GM13976 (cell line): ENCODE results near the gene GNL2.

Experiments
- DNase-seq: peaks from one replicate; pipeline ENCODE4 v3.0.0; 2012; ENCODE audit warnings: low spot score
- CTCF ChIP-seq: IDR thresholded peaks from 2 replicates; pipeline ENCODE4 v1.5.1; 2012; ENCODE audit warnings: borderline replicate concordance, mild to moderate bottlenecking; ENCODE audit not compliant: insufficient read depth; ENCODE audit errors: extremely low read depth, missing control alignments, control extremely low read depth
- in situ Hi-C: fragments of 300-500 bp; cut with MboI; formaldehyde crosslinking; loops from one replicate; pipeline ENCODE4 v1.12.0; 2022; ENCODE audit warnings: low sequenced_read_pairs, mixed read lengths, inconsistent platforms; ENCODE audit not compliant: unreplicated experiment

GNL2 gene

DNA sequence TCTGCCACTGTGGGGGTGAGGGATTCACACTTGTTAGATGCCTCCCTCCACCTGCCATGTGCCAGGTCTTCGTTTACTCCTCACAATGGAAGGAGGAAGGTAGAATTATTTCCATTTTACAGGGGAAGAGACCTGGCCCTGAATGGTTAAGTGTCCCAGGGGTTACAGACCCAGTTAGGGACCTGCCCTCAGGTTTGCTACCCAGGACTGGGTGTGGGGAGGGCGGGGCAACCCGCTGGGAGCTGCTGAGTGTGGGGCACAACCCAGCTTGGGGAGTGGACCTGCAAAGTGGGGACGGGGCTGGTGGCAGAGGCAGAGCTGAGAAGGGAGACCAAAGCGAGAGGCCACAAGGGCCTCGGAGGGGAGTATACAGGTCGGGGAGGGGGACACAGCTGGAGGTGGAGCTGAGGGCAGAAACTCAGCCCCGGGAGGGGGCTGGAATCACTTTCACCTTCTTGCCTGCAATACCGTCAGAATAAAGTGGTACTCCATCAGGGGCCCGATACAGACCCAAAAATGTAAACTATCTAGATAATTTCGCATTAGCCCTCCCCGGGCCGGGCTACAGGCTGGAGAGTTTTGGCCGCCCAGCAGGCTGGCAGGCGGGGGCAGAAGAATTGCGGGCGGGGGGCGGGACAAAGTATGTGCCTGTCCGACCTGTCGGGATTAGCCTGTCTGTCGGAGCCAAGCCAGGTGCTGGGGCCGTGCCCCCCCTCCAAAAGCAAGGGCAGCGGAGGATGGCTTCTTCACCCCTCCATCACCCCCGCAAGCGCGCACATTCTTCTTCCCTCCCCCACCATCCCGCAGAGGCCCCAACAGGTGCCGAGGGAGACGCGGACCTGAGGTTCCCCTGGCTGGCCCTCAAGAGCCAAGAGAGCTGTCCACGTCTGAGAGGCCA lies 37.6 kb upstream of the GNL2 start:
- no peak for DNase-seq
- TF ChIP-seq CTCF: no peak
- in situ Hi-C loops: no loop called here

GRCh38 chr1:37631036-37631435 lies 35.3 kb upstream of the GNL2 start:
- no peak for TF ChIP-seq CTCF
- in situ Hi-C loops: no loop called here
- DNase-seq: no peak

DNA sequence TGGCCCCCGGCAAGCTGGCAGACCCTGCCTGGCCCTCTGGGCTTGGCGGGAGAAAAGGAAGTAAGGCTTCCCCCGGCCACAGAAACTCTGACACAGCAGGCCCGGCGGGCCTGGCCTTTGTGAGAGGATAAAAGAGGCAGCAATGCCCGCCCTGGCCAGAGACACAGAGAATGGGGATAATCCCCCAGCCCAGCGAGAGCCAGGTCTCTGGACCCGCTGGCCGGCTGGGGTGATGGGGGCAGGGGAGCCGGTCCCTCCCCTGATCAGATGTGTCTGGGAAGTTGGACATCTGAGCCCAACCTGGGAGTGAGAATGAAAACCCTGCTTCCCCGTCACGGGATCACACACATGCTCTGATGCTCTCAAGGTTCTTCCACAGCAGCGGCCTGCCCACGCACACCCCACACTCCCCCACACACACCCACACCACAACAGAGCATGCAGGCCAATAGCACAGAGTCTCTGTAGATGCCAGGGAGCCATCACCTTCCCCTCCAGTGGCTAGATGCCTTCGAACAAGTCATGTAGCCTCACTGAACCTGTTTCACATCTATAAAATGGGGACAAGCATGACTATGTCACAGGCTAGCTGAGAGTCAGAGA lies 34.8 kb upstream of the GNL2 start:
- DNase-seq: no peak
- in situ Hi-C loops: no loop called here
- no peak for TF ChIP-seq CTCF

- in situ Hi-C loops: no loop called here
- no peak for TF ChIP-seq CTCF
Observed at GRCh38 chr1:37629726-37630425, 34.1 kb upstream of the GNL2 start.

DNA sequence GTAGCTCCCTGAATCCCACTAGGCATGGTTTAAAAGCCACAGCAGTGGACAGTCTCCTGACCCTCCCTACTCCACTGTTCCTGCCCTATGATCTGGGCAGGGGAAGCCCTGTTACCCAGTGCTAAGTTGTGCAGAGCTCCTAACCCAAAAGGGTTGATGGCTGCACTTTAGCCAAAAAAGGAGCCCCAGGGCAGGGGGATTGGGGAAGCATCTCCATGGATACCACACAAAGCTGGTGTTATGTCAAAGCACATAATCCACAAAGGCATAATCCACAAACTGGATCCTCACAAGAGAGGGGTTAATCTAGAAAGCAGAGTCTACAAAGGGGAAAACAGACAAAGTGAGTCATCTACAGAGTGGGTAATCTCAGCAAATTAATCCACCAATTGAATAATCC lies 33.3 kb upstream of the GNL2 start:
- in situ Hi-C loops: no loop called here
- no peak for DNase-seq

More at GRCh38 chr1:37629726-37630425, 34.1 kb upstream of the GNL2 start:
- DNase-seq: no peak

GRCh38 chr1:37628026-37628556 lies 32.4 kb upstream of the GNL2 start:
- no peak for TF ChIP-seq CTCF
- in situ Hi-C loops: no loop called here
- DNase-seq: no peak

More for the DNA sequence above, 33.3 kb upstream of the GNL2 start:
- TF ChIP-seq CTCF: no peak
